AML-193 (cell line): Measurements from ENCODE around the gene AASS.

ENCODE experiments used
- DNase-seq, 2 experiments: peaks; one replicate each; lab custom pipeline; 2025; lab: John Stamatoyannopoulos, UW

The AASS gene

GRCh38 chr7:122038904-122039303 lies 105.1 kb downstream of the AASS start:
- no peak for DNase-seq

- DNase-seq: no peak
Measured at GRCh38 chr7:122038134-122038533, 105.9 kb downstream of the AASS start.

GRCh38 chr7:122035876-122036275 lies 108.2 kb downstream of the AASS start:
- no peak for DNase-seq

GRCh38 chr7:122033641-122034040 lies 110.4 kb downstream of the AASS start:
- DNase-seq: no peak

GRCh38 chr7:122027058-122027457 lies 117.0 kb downstream of the AASS start:
- no peak for DNase-seq
